Lower leg skin (tissue), 4 donors: ENCODE measurements around the gene PTRHD1. TPM values are rescaled to one million over a fixed set of nuclear protein-coding genes. Genes with fewer than 3 reads are reported as not detected.

Experiments used
- DNase-seq, 2 donors: peaks; one replicate each; pipeline ENCODE4 v3.0.0-alpha.2; 2019; ENCODE audit warnings: low spot score in 2 of 2
- H3K4me3 ChIP-seq: fragments of 200-600 bp; sonication (generic); 2 replicates; pipeline ENCODE4 v1.5.1; 2017; ENCODE audit warnings: mild to moderate bottlenecking, low read depth; ENCODE audit not compliant: poor library complexity, severe bottlenecking
- CTCF ChIP-seq, 3 donors: fragments of 450-650 bp; IDR thresholded peaks; one replicate each; pipeline ENCODE4 v1.5.1; 2016; ENCODE audit warnings: antibody characterized with exemption in 3 of 3, mild to moderate bottlenecking in 3 of 3, moderate library complexity in 2 of 3
- POLR2A ChIP-seq, 2 donors: fragments of 450-650 bp; IDR thresholded peaks; one replicate each; pipeline ENCODE4 v1.6.1; 2016 to 2017; ENCODE audit warnings: antibody characterized with exemption in 2 of 2, mild to moderate bottlenecking in 1 of 2, moderate library complexity in 1 of 2
- WGBS, 2 donors: methylation state at CpG; one replicate each; pipeline ENCODE4 v1.1.5; 2018; 5-methylcytosine and 5-hydroxymethylcytosine counted together
- intact Hi-C: fragments of 100-400 bp; cut with DNase I; formaldehyde crosslinking; loops from one replicate; pipeline ENCODE4 v1.15.0; 2023; ENCODE audit warnings: low total_unique reads
- total RNA-seq, 4 donors: library from RNA; depleted of rRNA; stranded (reverse); fragments of >200 nt; gene quantifications; one replicate each; pipeline ENCODE4 v1.1.0, GENCODE V29; 2016

The PTRHD1 gene
- total RNA-seq, 4 donors from 2014 or later, result 13.6 to 39.7 (median 30.2) TPM

- DNase-seq, result peak in 1 of 2 donors; percentile 56
- no peak for TF ChIP-seq POLR2A (IDR thresholded peaks at IDR 0.05)
- TF ChIP-seq CTCF (IDR thresholded peaks at IDR 0.05), result no peak
- intact Hi-C loops, result no loop called here
- WGBS, 2 donors, result 87 to 88% methylated on average over 12 to 14 of the region's 18 CpGs
- H3K4me3 ChIP-seq, result no peak overlapping the region
Measured at GRCh38 chr2:24831221-24832072, 38.3 kb upstream of the PTRHD1 start.

- intact Hi-C loops, result no loop called here
Measured at GRCh38 chr2:24830786-24831185, 37.6 kb upstream of the PTRHD1 start.

GRCh38 chr2:24830351-24830750 is 37.2 kb upstream of the PTRHD1 start:
- H3K4me3 ChIP-seq, result no peak overlapping the region
- intact Hi-C loops, result no loop called here
- WGBS, 2 donors, result 92 to 94% methylated on average over 5 of the region's 5 CpGs
- DNase-seq, result no peak
- TF ChIP-seq POLR2A (IDR thresholded peaks at IDR 0.05) (no peak), CTCF (IDR thresholded peaks at IDR 0.05) (no peak)

More at GRCh38 chr2:24830786-24831185, 37.6 kb upstream of the PTRHD1 start:
- 90 to 91% methylated on average over 12 of the region's 12 CpGs for WGBS, 2 donors
- TF ChIP-seq CTCF (IDR thresholded peaks at IDR 0.05) (no peak), POLR2A (IDR thresholded peaks at IDR 0.05) (no peak)
- peak in 1 of 2 donors; percentile 74 for DNase-seq
- no peak overlapping the region for H3K4me3 ChIP-seq

- 75 to 79% methylated on average over 17 of the region's 17 CpGs for WGBS, 2 donors
- intact Hi-C loops, result loop anchor here (5.0 kb wide), 1 partner anchor 416 kb away; no protein-coding TSS in a partner anchor
- TF ChIP-seq POLR2A (IDR thresholded peaks at IDR 0.05) (no peak), CTCF (IDR thresholded peaks at IDR 0.05) (no peak)
- no peak overlapping the region for H3K4me3 ChIP-seq
- DNase-seq, result peak in 1 of 2 donors; percentile 70
Measured at GRCh38 chr2:24828238-24828996, 35.2 kb upstream of the PTRHD1 start.

GRCh38 chr2:24827321-24828237 is 34.4 kb upstream of the PTRHD1 start:
- TF ChIP-seq CTCF (IDR thresholded peaks at IDR 0.05) (no peak), POLR2A (IDR thresholded peaks at IDR 0.05) (no peak)
- DNase-seq, result peak; percentile 83 to 94
- WGBS, 2 donors, result 38 to 39% methylated on average over 30 of the region's 30 CpGs
- intact Hi-C loops, result loop anchor here (5.0 kb wide), 1 partner anchor 415 kb away; no protein-coding TSS in a partner anchor
- H3K4me3 ChIP-seq, result no peak overlapping the region
